Spleen (tissue), 7 donors: Measurements from ENCODE around the gene TMEM50B.

Experiments
- CTCF ChIP-seq, 11 experiments: fragments of 200-600 bp in 7 of 11; fragments of 450-650 bp in 4 of 11; sonication (generic) in 4 of 11; IDR thresholded peaks in 8 of 11; conservative IDR thresholded peaks in 3 of 11; 1 replicate in 7 of 11; 2 replicates in 4 of 11; pipeline versions ENCODE4 v1.4.0 to v1.8.0; 2016 to 2021; ENCODE audit warnings: antibody characterized with exemption in 11 of 11, inconsistent platforms in 4 of 11, mild to moderate bottlenecking in 1 of 11
- POLR2A ChIP-seq, 3 donors: fragments of 450-650 bp; IDR thresholded peaks; one replicate each; pipeline ENCODE4 v1.5.1; 2017; ENCODE audit warnings: antibody characterized with exemption in 3 of 3, mild to moderate bottlenecking in 1 of 3
- donor health status: DM: no; HTN: no; CAD: no; lungs with moderate emphysema.
- donor health status: DM: no; HTN: no; CAD: no.
- donor health status: DM: no; HTN: no; CAD: no.

- TF ChIP-seq CTCF (IDR thresholded peaks at IDR 0.05 in 8 of 11, conservative IDR thresholded peaks at IDR 0.05 in 3 of 11): no peak
- TF ChIP-seq POLR2A (IDR thresholded peaks at IDR 0.05): no peak
Measured at GRCh38 chr21:33480481-33481103, 818 bp upstream of the TMEM50B start.
